Duodenal mucosa (tissue), 2 donors: Measurements from ENCODE around the gene NAA30.
"Not testable (repeated sequence)": the region's sequence is repeated elsewhere in the genome, so short reads cannot be mapped to it uniquely, and the experiment has no call there.

Experiments
- H3K27ac ChIP-seq: one replicate; pipeline ENCODE4 v1.7.0; 2013; ENCODE audit warnings: low read depth, low read length
- H3K27me3 ChIP-seq, 2 donors: one replicate each; pipeline ENCODE4 v1.7.0; 2013; ENCODE audit warnings: low read length in 2 of 2, control low read depth in 1 of 2; ENCODE audit not compliant: insufficient read depth in 2 of 2, control insufficient read depth in 1 of 2
- H3K36me3 ChIP-seq, 2 donors: one replicate each; pipeline ENCODE4 v1.7.0; 2013; ENCODE audit warnings: low read length in 2 of 2, control low read depth in 1 of 2; ENCODE audit not compliant: insufficient read depth in 2 of 2, control insufficient read depth in 1 of 2
- H3K4me1 ChIP-seq, 2 donors: one replicate each; pipeline ENCODE4 v1.7.0; 2013; ENCODE audit warnings: low read length in 2 of 2, control low read depth in 1 of 2; ENCODE audit not compliant: insufficient read depth in 2 of 2, control insufficient read depth in 1 of 2
- H3K4me3 ChIP-seq, 2 donors: one replicate each; pipeline ENCODE4 v1.7.0; 2013; ENCODE audit warnings: low read length in 2 of 2, low read depth in 1 of 2
- H3K9ac ChIP-seq, 2 donors: one replicate each; pipeline ENCODE4 v1.7.0; 2013; ENCODE audit warnings: low read length in 2 of 2, low read depth in 1 of 2
- H3K9me3 ChIP-seq, 2 donors: one replicate each; pipeline ENCODE4 v1.7.0; 2013; ENCODE audit warnings: low read length in 2 of 2, control low read depth in 1 of 2; ENCODE audit not compliant: control insufficient read depth in 1 of 2

NAA30 gene

DNA sequence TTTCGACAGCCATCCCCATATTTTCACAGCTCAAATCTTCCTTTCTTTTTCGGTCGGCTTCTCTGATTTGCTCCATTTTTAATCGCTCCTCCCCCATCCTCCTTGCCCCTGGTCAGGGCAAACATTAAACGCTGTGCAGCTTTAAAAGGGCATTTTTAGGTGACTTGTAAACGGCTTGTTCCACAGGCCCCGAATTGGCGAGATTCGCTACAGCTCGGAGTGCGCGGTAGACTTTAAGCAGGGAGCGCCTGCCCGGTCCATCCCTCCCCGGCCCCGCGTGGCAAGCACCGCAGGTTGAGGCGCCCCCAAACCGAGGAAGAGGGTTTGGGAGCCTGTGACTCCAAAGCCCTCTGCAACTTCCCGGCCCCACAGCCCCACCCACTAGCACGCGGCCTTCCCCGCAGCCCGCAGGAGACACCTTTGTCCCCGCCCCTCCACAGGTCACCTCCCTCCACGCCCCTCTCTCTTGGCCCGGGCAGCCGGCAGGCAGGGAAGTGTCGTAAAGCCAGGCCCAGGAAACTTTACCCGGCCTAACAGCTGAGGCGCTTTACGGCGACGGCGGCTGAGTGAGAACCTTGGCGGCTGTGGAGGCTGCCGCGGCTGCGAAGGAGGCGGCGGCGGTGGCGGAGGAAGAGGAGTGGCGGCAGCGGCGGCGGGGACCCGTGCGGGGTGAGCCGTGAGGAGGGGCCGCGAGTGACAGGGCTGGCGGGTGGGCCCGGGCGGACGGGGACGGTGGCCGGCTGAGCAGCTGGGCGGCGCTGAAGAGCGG lies at the start of gene NAA30:
Gene NAA30, plus strand, starts transcription at position 550 of the 769 bp plus-strand sequence. CDS start 372 bp downstream, outside the sequence.
- Histone ChIP-seq H3K27ac (peak within 1 kb of the TSS; percentile 56), H3K9ac (peak within 1 kb of the TSS; percentile 65 to 87), H3K4me1 (peaks cover 26 to 28% of the 10 kb centered on the region in 2 donors), H3K9me3 (no peaks in the 10 kb centered on the region), H3K36me3 (no peaks in the 10 kb centered on the region), H3K27me3 (no peaks in the 10 kb centered on the region), H3K4me3 (peak within 1 kb of the TSS; percentile 90 to 94)

DNA sequence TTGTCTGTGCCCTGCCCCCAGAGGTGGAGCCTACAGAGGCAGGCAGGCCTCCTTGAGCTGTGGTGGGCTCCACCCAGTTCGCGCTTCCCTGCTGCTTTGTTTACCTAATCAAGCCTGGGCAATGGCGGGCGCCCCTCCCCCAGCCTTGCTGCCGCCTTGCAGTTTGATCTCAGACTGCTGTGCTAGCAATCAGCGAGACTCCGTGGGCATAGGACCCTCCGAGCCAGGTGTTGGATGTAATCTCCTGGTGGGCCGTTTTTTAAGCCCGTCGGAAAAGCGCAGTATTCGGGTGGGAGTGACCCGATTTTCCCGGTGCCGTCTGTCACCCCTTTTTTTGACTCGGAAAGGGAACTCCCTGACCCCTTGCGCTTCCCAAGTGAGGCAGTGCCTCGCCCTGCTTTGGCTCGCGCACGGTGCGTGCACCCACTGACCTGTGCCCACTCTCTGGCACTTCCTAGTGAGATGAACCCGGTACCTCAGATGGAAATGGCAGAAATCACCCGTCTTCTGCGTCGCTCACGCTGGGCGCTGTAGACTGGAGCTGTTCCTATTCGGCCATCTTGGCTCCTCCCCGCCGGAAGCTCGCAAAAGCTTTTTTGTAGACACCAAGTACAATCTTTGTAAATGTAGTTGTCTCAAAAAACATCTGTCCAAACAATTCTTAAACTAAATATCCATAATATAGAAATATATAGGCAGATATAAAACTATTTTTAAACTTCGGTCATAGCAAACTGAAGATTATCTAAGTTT lies 46.7 kb upstream of the NAA30 start:
- H3K9ac ChIP-seq, H3K4me3 ChIP-seq, H3K27ac ChIP-seq, H3K9me3 ChIP-seq, H3K4me1 ChIP-seq, H3K36me3 ChIP-seq, H3K27me3 ChIP-seq: not testable (repeated sequence)

DNA sequence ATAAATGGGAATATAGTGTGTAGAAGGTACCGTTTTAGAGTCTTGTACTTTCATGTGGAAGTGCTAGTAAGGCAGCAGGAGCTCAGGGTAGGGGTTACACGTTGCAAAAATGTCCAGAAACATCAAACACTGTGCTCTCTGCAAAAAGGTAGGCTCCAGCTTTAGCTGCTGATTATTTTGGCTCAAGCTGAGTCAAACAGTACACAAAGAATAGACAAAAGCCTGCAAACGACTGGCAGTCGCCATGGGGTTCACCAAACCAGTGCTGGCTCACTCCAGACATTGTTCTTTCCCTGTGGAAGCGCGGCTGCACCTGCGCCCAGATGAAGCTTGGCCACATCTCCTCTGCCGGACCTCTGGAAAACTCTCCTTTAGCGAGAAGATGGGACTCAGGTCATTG lies 45.3 kb upstream of the NAA30 start:
- H3K27ac ChIP-seq = no peak overlapping the region
- H3K4me1 ChIP-seq = no peaks in the 10 kb centered on the region
- no peak overlapping the region for H3K4me3 ChIP-seq
- H3K9ac ChIP-seq = no peak overlapping the region
- H3K36me3 ChIP-seq = no peaks in the 10 kb centered on the region
- H3K27me3 ChIP-seq = no peaks in the 10 kb centered on the region
- H3K9me3 ChIP-seq = no peaks in the 10 kb centered on the region

DNA sequence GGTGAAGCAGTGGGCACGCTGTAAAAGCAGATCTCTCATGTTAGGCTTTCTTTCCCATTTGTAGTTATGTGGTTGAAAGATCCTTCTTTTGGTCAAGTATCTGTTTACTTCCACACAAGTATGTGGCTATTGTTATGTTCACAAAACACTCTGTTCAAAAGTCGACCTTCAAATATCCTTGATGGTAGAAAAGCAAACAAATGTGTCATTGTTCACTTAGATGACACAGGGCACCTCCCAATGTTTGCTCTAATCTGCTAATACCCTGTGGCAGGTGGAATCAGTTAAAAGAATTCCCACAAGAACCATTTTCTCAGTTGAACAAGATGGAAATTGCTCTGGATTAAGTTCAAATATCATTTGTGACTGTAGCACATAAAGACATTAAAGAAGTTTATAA lies 43.6 kb upstream of the NAA30 start:
- H3K36me3 ChIP-seq = no peaks in the 10 kb centered on the region
- no peaks in the 10 kb centered on the region for H3K27me3 ChIP-seq
- no peaks in the 10 kb centered on the region for H3K9me3 ChIP-seq
- no peak overlapping the region for H3K9ac ChIP-seq
- no peaks in the 10 kb centered on the region for H3K4me1 ChIP-seq
- H3K27ac ChIP-seq = no peak overlapping the region
- no peak overlapping the region for H3K4me3 ChIP-seq

DNA sequence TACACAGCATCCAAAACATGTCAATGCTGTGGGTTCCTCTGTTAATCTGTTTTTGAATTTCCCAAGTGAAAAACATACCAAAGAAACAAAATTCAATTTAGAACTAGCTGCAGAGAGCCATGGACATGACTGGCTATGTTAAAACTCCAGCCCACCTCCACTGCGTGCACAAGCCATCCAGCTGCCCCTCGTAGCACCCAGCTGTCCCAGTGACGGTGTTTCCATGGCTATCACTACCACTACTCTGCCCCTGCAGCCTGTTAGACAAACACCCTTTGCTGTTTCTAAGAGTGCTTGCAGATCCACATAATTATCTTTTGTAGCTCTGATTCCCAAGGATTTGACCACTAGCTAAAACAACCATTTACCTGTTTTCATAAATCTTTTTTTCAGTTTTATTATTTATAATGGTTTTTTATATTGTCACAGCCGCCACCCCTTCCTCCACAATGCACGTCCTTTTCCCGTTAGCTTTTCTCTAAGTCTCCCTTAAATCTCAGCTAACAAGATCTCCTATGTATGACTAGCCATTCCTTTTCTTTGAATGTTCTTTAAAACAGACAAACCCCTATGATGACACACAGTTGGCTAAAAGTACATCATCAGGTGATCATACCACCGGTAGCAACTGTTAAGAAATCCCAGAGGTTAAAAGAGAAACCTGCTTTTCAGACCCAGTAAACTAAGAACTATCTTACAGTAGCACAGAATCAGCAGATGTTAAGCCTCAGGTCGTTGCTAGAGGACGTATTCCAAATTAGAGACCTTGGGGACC lies 37.8 kb upstream of the NAA30 start:
- H3K4me3 ChIP-seq = no peak overlapping the region

DNA sequence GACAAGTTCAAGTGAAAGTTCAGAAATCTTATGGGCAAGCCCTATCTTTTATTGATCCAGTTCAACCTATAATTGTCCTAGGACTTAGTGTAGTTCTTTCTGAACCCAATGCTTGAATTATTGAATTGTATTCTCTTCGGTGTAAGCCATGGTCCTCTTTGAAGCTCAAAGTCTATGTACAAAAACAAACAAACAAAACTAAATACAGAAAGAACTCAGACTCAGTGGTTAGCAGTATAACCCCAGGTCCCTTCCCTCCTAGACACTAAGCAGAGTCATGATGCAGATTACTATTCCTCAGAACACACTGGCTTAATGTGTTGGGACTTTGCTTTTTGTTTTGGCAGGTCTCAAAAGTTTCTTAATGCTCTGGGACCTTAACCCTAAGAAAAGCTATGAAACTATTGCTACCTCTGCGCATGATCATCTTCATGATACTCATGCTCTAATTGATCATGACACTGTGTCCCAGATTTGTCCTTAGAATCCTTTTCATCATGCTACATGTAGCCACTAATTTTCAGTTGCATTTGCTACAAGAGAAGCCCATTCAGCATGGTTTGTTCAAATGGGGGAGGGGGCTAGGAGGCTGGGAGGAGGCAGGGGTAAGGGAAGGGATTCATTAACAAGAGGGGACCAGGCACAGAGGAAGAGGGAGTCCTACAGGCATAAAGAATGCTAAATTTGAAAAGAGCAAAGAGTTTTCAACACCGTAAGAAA lies 35.1 kb upstream of the NAA30 start:
- no peaks in the 10 kb centered on the region for H3K36me3 ChIP-seq
- H3K4me3 ChIP-seq = no peak overlapping the region
- no peaks in the 10 kb centered on the region for H3K9me3 ChIP-seq
- no peaks in the 10 kb centered on the region for H3K4me1 ChIP-seq
- no peaks in the 10 kb centered on the region for H3K27me3 ChIP-seq
- no peak overlapping the region for H3K9ac ChIP-seq
- H3K27ac ChIP-seq = no peak overlapping the region

More for the DNA sequence above, 37.8 kb upstream of the NAA30 start:
- Histone ChIP-seq H3K36me3 (no peaks in the 10 kb centered on the region), H3K4me1 (no peaks in the 10 kb centered on the region), H3K27me3 (no peaks in the 10 kb centered on the region), H3K9me3 (no peaks in the 10 kb centered on the region), H3K27ac (no peak overlapping the region), H3K9ac (no peak overlapping the region)

DNA sequence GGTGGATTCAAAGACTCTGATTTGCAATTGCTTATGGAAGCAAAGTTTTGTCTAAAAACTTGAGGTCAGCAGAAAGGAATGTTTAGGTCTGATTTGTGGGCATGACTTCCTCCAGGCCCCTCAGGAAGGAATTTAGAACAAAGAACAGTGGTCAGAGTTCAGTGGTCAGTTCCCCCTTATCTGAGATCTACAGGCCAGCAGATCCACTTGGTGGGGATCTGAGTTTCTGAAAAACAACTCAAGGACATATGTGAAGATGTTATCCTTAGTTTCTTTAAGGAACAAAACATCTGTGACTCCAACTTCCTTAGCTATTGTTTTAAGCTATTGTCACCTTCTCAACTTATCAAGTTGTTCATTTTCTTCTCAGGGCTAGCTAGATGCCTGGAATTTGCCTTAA lies 28.0 kb upstream of the NAA30 start:
- no peaks in the 10 kb centered on the region for H3K27me3 ChIP-seq
- H3K4me3 ChIP-seq = no peak overlapping the region
- H3K9me3 ChIP-seq = no peaks in the 10 kb centered on the region
- H3K4me1 ChIP-seq = no peaks in the 10 kb centered on the region
- no peaks in the 10 kb centered on the region for H3K36me3 ChIP-seq
- H3K27ac ChIP-seq = no peak overlapping the region
- no peak overlapping the region for H3K9ac ChIP-seq

DNA sequence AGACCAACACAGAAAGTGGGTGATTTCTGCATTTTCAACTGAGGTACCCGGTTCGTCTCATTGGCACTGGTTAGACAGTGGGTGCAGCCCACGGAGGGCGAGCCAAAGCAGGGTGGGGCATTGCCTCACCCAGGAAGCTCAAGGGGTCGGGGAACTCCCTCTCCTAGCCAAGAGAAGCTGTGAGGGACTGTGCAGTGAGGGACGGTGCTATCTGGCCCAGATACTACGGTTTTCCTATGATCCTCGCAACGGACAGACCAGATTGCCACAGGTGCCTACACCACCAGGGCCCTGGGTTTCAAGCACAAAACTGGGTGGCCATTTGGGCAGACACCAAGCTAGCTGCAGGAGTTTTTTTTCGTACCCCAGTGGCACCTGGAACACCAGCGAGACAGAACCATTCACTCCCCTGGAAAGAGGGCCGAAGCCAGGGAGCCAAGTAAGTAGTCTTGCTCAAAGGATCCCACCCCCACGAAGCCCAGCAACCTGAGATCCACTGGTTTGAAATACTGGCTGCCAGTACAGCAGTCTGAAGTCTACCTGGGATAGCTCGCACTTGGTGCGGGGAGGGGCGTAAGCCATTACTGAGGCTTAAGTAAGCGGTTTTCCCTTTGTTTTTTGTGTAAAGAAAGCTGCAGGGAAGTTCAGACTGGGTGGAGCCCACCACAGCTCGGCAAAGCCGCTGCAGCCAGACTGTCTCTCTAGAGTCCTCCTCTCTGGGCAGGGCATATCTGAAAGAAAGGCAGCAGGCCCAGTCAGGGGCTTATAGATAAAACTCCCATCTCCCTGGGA lies 25.5 kb upstream of the NAA30 start:
- no peaks in the 10 kb centered on the region for H3K27me3 ChIP-seq
- no peaks in the 10 kb centered on the region for H3K36me3 ChIP-seq
- no peaks in the 10 kb centered on the region for H3K9me3 ChIP-seq
- H3K4me3 ChIP-seq = no peak overlapping the region
- no peaks in the 10 kb centered on the region for H3K4me1 ChIP-seq
- no peak overlapping the region for H3K9ac ChIP-seq
- no peak overlapping the region for H3K27ac ChIP-seq

DNA sequence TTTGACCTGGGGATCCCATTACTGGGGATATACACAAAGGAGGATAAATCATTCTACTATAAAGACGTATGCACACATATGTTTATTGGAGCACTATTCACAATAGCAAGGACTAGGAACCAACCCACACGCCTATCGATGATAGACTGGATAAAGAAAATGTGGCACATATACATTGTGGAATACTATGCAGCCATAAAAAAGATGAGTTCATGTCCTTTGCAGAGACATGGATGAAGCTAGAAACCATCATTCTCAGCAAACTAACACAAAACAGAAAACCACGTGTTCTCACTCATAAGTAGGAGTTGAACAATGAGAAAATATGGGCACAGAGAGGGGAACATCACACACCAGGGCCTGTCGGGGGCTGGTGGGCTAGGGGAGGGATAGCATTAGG lies 20.2 kb upstream of the NAA30 start:
- H3K27ac ChIP-seq, H3K27me3 ChIP-seq, H3K9ac ChIP-seq, H3K9me3 ChIP-seq, H3K36me3 ChIP-seq, H3K4me1 ChIP-seq, H3K4me3 ChIP-seq: not testable (repeated sequence)
